H1 (cell line): ENCODE measurements around the gene OBSCN. TPM values are rescaled to one million over a fixed set of nuclear protein-coding genes. Genes with fewer than 3 reads are reported as not detected.

Source experiments
- CTCF ChIA-PET: fragments of 300-600 bp; sonication (Branson Sonifier 250); formaldehyde crosslinking; loops from one replicate; lab custom pipeline; 2021; ENCODE audit not compliant: partially characterized antibody; lab: Charles Lee
- POLR2A ChIA-PET: fragments of 300-600 bp; sonication (Branson Sonifier 250); formaldehyde crosslinking; loops from one replicate; lab custom pipeline; 2021; ENCODE audit warnings: inconsistent platforms; ENCODE audit not compliant: partially characterized antibody; lab: Charles Lee
- DNase-seq, 2 experiments: peaks; one replicate each; pipeline versions ENCODE4 v3.0.0 to v3.0.0-alpha.2; 2010 to 2022; ENCODE audit warnings: low spot score in 2 of 2, low read depth in 1 of 2, mixed read lengths in 1 of 2
- FAIRE-seq: peaks from 2 replicates; lab custom pipeline; 2011; peaks lifted over from hg19 to GRCh38; lab: Jason Lieb, UNC
- H2AFZ ChIP-seq: 2 replicates; pipeline ENCODE4 v1.8.1; 2012; ENCODE audit warnings: low read length, inconsistent platforms
- H2AK5ac ChIP-seq: 2 replicates; pipeline ENCODE4 v1.6.1; 2013; ENCODE audit warnings: low read depth, low read length
- H2BK120ac ChIP-seq: replicated peaks from 2 replicates; pipeline ENCODE3; 2013; ENCODE audit warnings: low read depth, low read length, inconsistent platforms
- H2BK12ac ChIP-seq: 2 replicates; pipeline ENCODE4 v1.6.1; 2013; ENCODE audit warnings: low read depth, low read length
- H2BK15ac ChIP-seq: 2 replicates; pipeline ENCODE4 v1.6.1; 2013; ENCODE audit warnings: low read length
- H2BK20ac ChIP-seq: 2 replicates; pipeline ENCODE4 v1.6.1; 2013; ENCODE audit warnings: low read length
- H2BK5ac ChIP-seq: 2 replicates; pipeline ENCODE4 v1.6.1; 2013; ENCODE audit warnings: low read depth, low read length
- H3K14ac ChIP-seq: 2 replicates; pipeline ENCODE4 v1.6.1; 2013; ENCODE audit warnings: inconsistent platforms; ENCODE audit not compliant: insufficient read length
- H3K18ac ChIP-seq: 2 replicates; pipeline ENCODE4 v1.6.1; 2013; ENCODE audit warnings: low read length; ENCODE audit errors: extremely low read depth
- H3K23ac ChIP-seq: 2 replicates; pipeline ENCODE4 v1.6.1; 2013; ENCODE audit warnings: inconsistent platforms; ENCODE audit not compliant: insufficient read length
- H3K23me2 ChIP-seq: 2 replicates; pipeline ENCODE4 v1.6.1; 2013; ENCODE audit warnings: low read depth, low read length
- H3K27ac ChIP-seq: 2 replicates; pipeline ENCODE4 v1.6.1; 2011; ENCODE audit warnings: low read depth, low read length, inconsistent platforms
- H3K27me3 ChIP-seq, 4 experiments: replicated peaks in 1 of 4; 1 replicate in 1 of 4; 2 replicates in 3 of 4; pipeline versions ENCODE4 v1.6.1 to v1.8.1; 2011 to 2013; ENCODE audit warnings: low read length in 3 of 4, mild to moderate bottlenecking in 3 of 4, inconsistent platforms in 2 of 4, mixed read lengths in 2 of 4, moderate library complexity in 1 of 4; ENCODE audit not compliant: control insufficient read depth in 3 of 4, insufficient read depth in 3 of 4; ENCODE audit errors: extremely low read depth in 1 of 4
- H3K36me3 ChIP-seq, 4 experiments: 2 replicates each; pipeline versions ENCODE4 v1.6.1 to v1.8.1; 2011 to 2013; ENCODE audit warnings: mild to moderate bottlenecking in 4 of 4, low read length in 3 of 4, moderate library complexity in 2 of 4, control low read depth in 1 of 4, inconsistent platforms in 1 of 4; ENCODE audit not compliant: insufficient read depth in 4 of 4, control insufficient read depth in 2 of 4
- H3K4ac ChIP-seq: replicated peaks from 2 replicates; pipeline ENCODE3; 2013; ENCODE audit warnings: low read length, low read depth, mixed read lengths, inconsistent platforms; ENCODE audit not compliant: insufficient read length
- H3K4me1 ChIP-seq, 4 experiments: replicated peaks in 1 of 4; 1 replicate in 1 of 4; 2 replicates in 3 of 4; pipeline versions ENCODE4 v1.6.1 to v1.8.1; 2011 to 2013; ENCODE audit warnings: low read length in 3 of 4, inconsistent platforms in 2 of 4, mixed read lengths in 1 of 4; ENCODE audit not compliant: insufficient read depth in 4 of 4, control insufficient read depth in 3 of 4
- H3K4me2 ChIP-seq, 2 experiments: 2 replicates each; pipeline versions ENCODE4 v1.6.1 to v1.8.1; 2011 to 2013; ENCODE audit warnings: low read depth in 2 of 2, low read length in 2 of 2, control low read depth in 1 of 2, inconsistent platforms in 1 of 2, mild to moderate bottlenecking in 1 of 2; ENCODE audit not compliant: insufficient read depth in 1 of 2
- H3K4me3 ChIP-seq, 4 experiments: fragments of 200-600, 300-600 bp in 1 of 4; sonication (generic), shearing (Covaris generic), sonication (Bioruptor Twin) in 1 of 4; 2 replicates each; pipeline versions ENCODE4 v1.5.1 to v1.8.1; 2011 to 2016; ENCODE audit warnings: low read length in 4 of 4, low read depth in 3 of 4, control low read depth in 2 of 4, inconsistent platforms in 2 of 4, mild to moderate bottlenecking in 2 of 4, mixed read lengths in 1 of 4, moderate library complexity in 1 of 4; ENCODE audit not compliant: insufficient read depth in 2 of 4; ENCODE audit errors: extremely low read depth in 1 of 4
- H3K56ac ChIP-seq: replicated peaks from 2 replicates; pipeline ENCODE3; 2013; ENCODE audit warnings: low read depth, mild to moderate bottlenecking, mixed read lengths, low read length, inconsistent platforms; ENCODE audit not compliant: insufficient read length
- H3K79me1 ChIP-seq: 2 replicates; pipeline ENCODE4 v1.6.1; 2013; ENCODE audit warnings: low read depth, low read length, control low read depth
- H3K79me2 ChIP-seq, 2 experiments: 2 replicates each; pipeline versions ENCODE4 v1.6.1 to v1.8.1; 2012 to 2013; ENCODE audit warnings: low read length in 2 of 2, mild to moderate bottlenecking in 2 of 2, inconsistent platforms in 1 of 2; ENCODE audit not compliant: insufficient read depth in 2 of 2, control insufficient read depth in 1 of 2
- H3K9ac ChIP-seq, 4 experiments: replicated peaks in 1 of 4; 1 replicate in 1 of 4; 2 replicates in 3 of 4; pipeline versions ENCODE4 v1.6.1 to v1.8.1; 2011 to 2013; ENCODE audit warnings: low read depth in 3 of 4, low read length in 3 of 4, control low read depth in 2 of 4, mild to moderate bottlenecking in 2 of 4, moderate library complexity in 2 of 4, inconsistent platforms in 1 of 4; ENCODE audit errors: extremely low read depth in 1 of 4
- H3K9me3 ChIP-seq, 2 experiments: 2 replicates each; pipeline versions ENCODE4 v1.6.1 to v1.8.1; 2012 to 2013; ENCODE audit warnings: mild to moderate bottlenecking in 2 of 2, moderate library complexity in 2 of 2, control low read depth in 1 of 2, inconsistent platforms in 1 of 2, low read depth in 1 of 2, low read length in 1 of 2, mixed read lengths in 1 of 2; ENCODE audit not compliant: insufficient read depth in 2 of 2
- H4K20me1 ChIP-seq, 2 experiments: replicated peaks in 1 of 2; 2 replicates each; pipeline versions ENCODE3 to v1.8.1; 2011 to 2013; ENCODE audit warnings: inconsistent platforms in 2 of 2, low read length in 2 of 2, mild to moderate bottlenecking in 1 of 2; ENCODE audit not compliant: insufficient read depth in 2 of 2, control insufficient read depth in 1 of 2
- H4K5ac ChIP-seq: 2 replicates; pipeline ENCODE4 v1.6.1; 2013; ENCODE audit warnings: low read length, low read depth, mixed read lengths, inconsistent platforms; ENCODE audit not compliant: insufficient read length
- H4K8ac ChIP-seq: 2 replicates; pipeline ENCODE4 v1.8.0; 2013; ENCODE audit warnings: mild to moderate bottlenecking, moderate library complexity, low read length, inconsistent platforms; ENCODE audit not compliant: insufficient read depth; ENCODE audit errors: extremely low read depth
- H4K91ac ChIP-seq: replicated peaks from 2 replicates; pipeline ENCODE3; 2013; ENCODE audit warnings: low read length, mixed read lengths, inconsistent platforms; ENCODE audit not compliant: insufficient read length
- KDM5A ChIP-seq: fragments of 200-600 bp; IDR thresholded peaks from 2 replicates; pipeline ENCODE4 v1.7.1; 2012; ENCODE audit warnings: mild to moderate bottlenecking, low read length, inconsistent platforms, mixed read lengths
- SP4 ChIP-seq: IDR thresholded peaks from 2 replicates; pipeline ENCODE4 v1.6.1; 2012; ENCODE audit warnings: low read length, inconsistent platforms
- WGBS, 2 experiments: shearing (Covaris generic) in 1 of 2; methylation state at CpG; one replicate each; pipeline versions ENCODE4 v1.1.6 to v1.1.7; 2013 to 2015; ENCODE audit warnings: low lambda C conversion rate in 2 of 2, mixed read lengths in 2 of 2, inconsistent platforms in 1 of 2, low coverage in 1 of 2, missing lambda C conversion rate in 1 of 2; ENCODE audit not compliant: insufficient replicate concordance in 2 of 2, insufficient coverage in 1 of 2, insufficient read length in 1 of 2; ENCODE audit errors: extremely low coverage in 1 of 2, missing lambda C conversion rate in 1 of 2; 5-methylcytosine and 5-hydroxymethylcytosine counted together
- polyA plus RNA-seq, 7 experiments: library from polyadenylated mRNA; depleted of rRNA in 3 of 7; stranded (reverse) in 5 of 7; unstranded in 2 of 7; fragments of >200 nt in 5 of 7; fragments of 200-250 nt in 2 of 7; gene quantifications; 1 replicate in 5 of 7; 2 replicates in 1 of 7; 4 replicates in 1 of 7; pipeline versions ENCODE4 v1.2.1 to v1.2.3, GENCODE V29; 2011 to 2013; ENCODE audit warnings: missing spikeins in 2 of 7, mixed read lengths in 2 of 7
- total RNA-seq: library from RNA; stranded (reverse); fragmentation: NEBNext Ultra II Directional; extraction: Animal tissue kit (Norgen Biotek cat#: 25700); gene quantifications from 2 replicates; pipeline ENCODE4 v1.2.1, GENCODE V29; 2021

The OBSCN gene
- total and polyA plus RNA-seq, 2 of the 8 experiments (the other 6 are each of a cell fraction or from before 2014, with no cell fraction given): 7.5 to 28.4 TPM

- WGBS, 2 experiments: 88% methylated on average over 9 of the region's 9 CpGs; no CpG with 5 or more reads in 1 of the 2 experiments
- Histone ChIP-seq H3K27ac (no peak overlapping the region), H3K23me2 (peaks cover 16% of the 10 kb centered on the region), H4K20me1 (peaks cover 14 to 20% of the 10 kb centered on the region in 2 experiments), H3K4me2 (no peak overlapping the region), H2BK120ac (no peak overlapping the region), H2AFZ (no peak overlapping the region), H2BK15ac (no peak overlapping the region), H3K79me1 (no peaks in the 10 kb centered on the region; the same call in 1 of the 2 replicates), H2BK12ac (0 out of 2 replicates have a peak overlapping the region, but pooled peaks have one; percentile 68), H3K4me1 (peaks cover 7 to 13% (median 9%) of the 10 kb centered on the region in 4 experiments), H3K23ac (no peak overlapping the region), H3K18ac (no peak overlapping the region), H2BK5ac (no peak overlapping the region), H4K91ac (no peak overlapping the region), H3K56ac (no peak overlapping the region), H3K9ac (no peak overlapping the region), H4K8ac (no peak overlapping the region), H3K36me3 (no peaks in the 10 kb centered on the region), H2BK20ac (no peak overlapping the region), H3K14ac (no peak overlapping the region), H3K79me2 (no peaks in the 10 kb centered on the region; a peak in 1 of 4 replicates), H3K4me3 (no peak overlapping the region), H3K4ac (no peak overlapping the region), H3K27me3 (peaks cover 1 to 29% (median 18%) of the 10 kb centered on the region in 4 experiments), H3K9me3 (no peaks in the 10 kb centered on the region), H4K5ac (no peak overlapping the region), H2AK5ac (no peak overlapping the region)
- TF ChIP-seq SP4 (no peak), KDM5A (no peak)
- DNase-seq: no peak
- POLR2A ChIA-PET: interaction anchor here (1.2 to 2.4 kb wide), 3 partner anchors 9 to 46 kb away, joined by 3 to 10 read pairs (median 7); a partner anchor contains a TSS
- CTCF ChIA-PET: interaction anchor here (0.8 to 1.3 kb wide), 4 partner anchors 8 to 44 kb away, joined by 3 to 6 read pairs (median 3); no protein-coding TSS in a partner anchor
- FAIRE-seq: no peak
Observed at GRCh38 chr1:228411548-228412430, 203.9 kb downstream of the OBSCN start.
